HCT116 (cell line): ENCODE results near the gene MAPKBP1.
A peak's percentile ranks its signal among the peaks of the same experiment; 100 is the strongest.

Experiments
- EZH2 ChIP-seq: fragments of 200-600 bp; sonication (generic); IDR thresholded peaks from 2 replicates; pipeline ENCODE4 v1.6.1; 2017; ENCODE audit warnings: antibody characterized with exemption, mixed run types
- POLR2A ChIP-seq: IDR thresholded peaks from 2 replicates; pipeline ENCODE4 v1.7.0; 2011; ENCODE audit warnings: borderline replicate concordance; ENCODE audit not compliant: insufficient read depth, insufficient read length; ENCODE audit errors: extremely low read depth
- TF ChIP-seq, protein P1 (sequence below), 3 experiments: fragments of 200-600 bp in 1 of 3; sonication (generic) in 1 of 3; IDR thresholded peaks in 2 of 3; conservative IDR thresholded peaks in 1 of 3; 2 replicates each; pipeline ENCODE4 v1.5.1; 2012 to 2017; ENCODE audit warnings: low read depth in 2 of 3, low read length in 2 of 3, antibody characterized with exemption in 1 of 3, borderline replicate concordance in 1 of 3, control low read depth in 1 of 3, mild to moderate bottlenecking in 1 of 3, mixed read lengths in 1 of 3, mixed run types in 1 of 3, moderate library complexity in 1 of 3; ENCODE audit not compliant: insufficient read depth in 1 of 3

DNA sequence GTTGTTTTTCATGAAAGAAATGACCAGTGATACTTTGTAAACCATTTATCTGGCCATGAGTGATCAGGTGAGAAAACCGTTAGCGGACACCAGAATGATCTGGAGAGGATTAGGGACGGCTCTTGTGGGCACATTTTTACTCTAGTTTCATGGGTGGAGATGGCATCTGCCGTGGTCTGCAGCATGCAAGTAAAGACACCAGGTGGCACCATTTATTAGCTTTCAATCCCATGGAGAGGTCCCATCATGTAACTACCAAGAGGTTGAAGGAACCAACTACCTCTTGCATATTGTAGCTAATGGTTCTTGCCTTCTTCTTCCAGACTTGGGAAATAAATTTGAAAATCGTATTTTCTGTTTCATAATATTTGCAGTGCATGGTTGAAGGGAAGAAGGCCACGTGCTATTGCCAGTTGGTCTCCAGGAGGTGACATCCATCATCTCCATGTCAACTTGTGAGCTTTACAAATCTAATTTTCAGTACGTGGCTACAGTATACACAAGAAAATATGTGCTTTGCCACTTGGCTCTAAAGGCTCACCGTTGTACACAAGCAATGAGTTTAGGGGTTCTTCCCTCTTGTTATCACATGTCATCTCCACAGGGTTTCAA, 1.5 kb upstream of the MAPKBP1 start:
- TF ChIP-seq, protein P1, sequence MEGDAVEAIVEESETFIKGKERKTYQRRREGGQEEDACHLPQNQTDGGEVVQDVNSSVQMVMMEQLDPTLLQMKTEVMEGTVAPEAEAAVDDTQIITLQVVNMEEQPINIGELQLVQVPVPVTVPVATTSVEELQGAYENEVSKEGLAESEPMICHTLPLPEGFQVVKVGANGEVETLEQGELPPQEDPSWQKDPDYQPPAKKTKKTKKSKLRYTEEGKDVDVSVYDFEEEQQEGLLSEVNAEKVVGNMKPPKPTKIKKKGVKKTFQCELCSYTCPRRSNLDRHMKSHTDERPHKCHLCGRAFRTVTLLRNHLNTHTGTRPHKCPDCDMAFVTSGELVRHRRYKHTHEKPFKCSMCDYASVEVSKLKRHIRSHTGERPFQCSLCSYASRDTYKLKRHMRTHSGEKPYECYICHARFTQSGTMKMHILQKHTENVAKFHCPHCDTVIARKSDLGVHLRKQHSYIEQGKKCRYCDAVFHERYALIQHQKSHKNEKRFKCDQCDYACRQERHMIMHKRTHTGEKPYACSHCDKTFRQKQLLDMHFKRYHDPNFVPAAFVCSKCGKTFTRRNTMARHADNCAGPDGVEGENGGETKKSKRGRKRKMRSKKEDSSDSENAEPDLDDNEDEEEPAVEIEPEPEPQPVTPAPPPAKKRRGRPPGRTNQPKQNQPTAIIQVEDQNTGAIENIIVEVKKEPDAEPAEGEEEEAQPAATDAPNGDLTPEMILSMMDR (IDR thresholded peaks at IDR 0.05 in 2 of 3, conservative IDR thresholded peaks at IDR 0.05 in 1 of 3; ENCODE audit: borderline replicate concordance in 1 of 3, insufficient read depth in 1 of 3, low read depth in 2 of 3, low read length in 2 of 3) = peak; percentile 75 to 80 (median 79)
- TF ChIP-seq POLR2A = no peak
- TF ChIP-seq EZH2 = no peak
